ENCODE results near the gene MIR17HG. TPM values are rescaled to one million over a fixed set of nuclear protein-coding genes. Genes with fewer than 3 reads are reported as not detected.

MIR17HG gene
- total RNA-seq, 1 experiment from 2014 or later: 5.5 TPM

DNA sequence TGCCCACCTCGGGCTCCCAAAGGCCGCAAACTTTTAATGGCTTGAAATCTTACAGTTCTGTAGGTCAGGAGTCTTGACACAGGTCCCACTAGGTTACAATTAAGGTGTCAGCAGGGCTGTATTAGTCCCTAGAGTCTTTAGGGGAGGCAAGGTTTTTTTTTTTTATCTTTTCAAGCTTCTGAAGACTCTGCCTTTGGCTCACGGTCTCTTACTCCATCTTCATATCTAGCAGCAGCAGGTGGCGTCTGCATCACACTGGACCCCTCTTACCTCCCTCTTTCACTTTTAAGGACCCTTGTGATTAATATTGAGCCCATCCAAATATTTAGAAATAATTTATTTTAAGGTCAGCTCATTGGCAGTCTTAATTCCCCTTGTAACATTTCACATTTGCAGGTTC lies 11.6 kb downstream of the MIR17HG start:
- ATAC-seq (no peak), DNase-seq (no peak)
- ChIA-PET POLR2A (ENCODE audit: unreplicated experiment) (no interaction called here), CTCF (no interaction called here)
- H3K27ac ChIP-seq (ENCODE audit: low read length): no peak overlapping the region
- no TSS peak for BruUV-seq (replicated peaks)
- H3K79me2 ChIP-seq (ENCODE audit: low read length): no peaks in the 10 kb centered on the region
- no peaks in the 10 kb centered on the region for H3K4me1 ChIP-seq (ENCODE audit: insufficient read depth, low read length)
- H3K9ac ChIP-seq (ENCODE audit: low read length): no peak overlapping the region
- no peak overlapping the region for H2AFZ ChIP-seq (ENCODE audit: low read length)
- H3K4me3 ChIP-seq (ENCODE audit: low read length): no peak overlapping the region
- H3K9me3 ChIP-seq (ENCODE audit: low read length): no peaks in the 10 kb centered on the region
- H3K4me2 ChIP-seq (ENCODE audit: low read length): no peak overlapping the region
- no peaks in the 10 kb centered on the region for H3K27me3 ChIP-seq (ENCODE audit: low read length)
- no peaks in the 10 kb centered on the region for H3K9me2 ChIP-seq (replicated peaks; ENCODE audit: low read length)
- H3K36me3 ChIP-seq (ENCODE audit: low read depth, low read length): peaks cover 33% of the 10 kb centered on the region
- H4K20me1 ChIP-seq (ENCODE audit: low read length): peaks cover 33% of the 10 kb centered on the region
- H3F3A ChIP-seq (ENCODE audit: low read length, unreplicated experiment): peaks cover 4% of the 10 kb centered on the region
- intact Hi-C loops (cut with micrococcal nuclease): no loop called here
- TF ChIP-seq EZH2 (IDR thresholded peaks at IDR 0.05; ENCODE audit: low read length, unreplicated experiment) (no peak), EZH2phosphoT487 (IDR thresholded peaks at IDR 0.05; ENCODE audit: borderline replicate concordance, low read length) (no peak)
- TF ChIP-seq, protein P1, sequence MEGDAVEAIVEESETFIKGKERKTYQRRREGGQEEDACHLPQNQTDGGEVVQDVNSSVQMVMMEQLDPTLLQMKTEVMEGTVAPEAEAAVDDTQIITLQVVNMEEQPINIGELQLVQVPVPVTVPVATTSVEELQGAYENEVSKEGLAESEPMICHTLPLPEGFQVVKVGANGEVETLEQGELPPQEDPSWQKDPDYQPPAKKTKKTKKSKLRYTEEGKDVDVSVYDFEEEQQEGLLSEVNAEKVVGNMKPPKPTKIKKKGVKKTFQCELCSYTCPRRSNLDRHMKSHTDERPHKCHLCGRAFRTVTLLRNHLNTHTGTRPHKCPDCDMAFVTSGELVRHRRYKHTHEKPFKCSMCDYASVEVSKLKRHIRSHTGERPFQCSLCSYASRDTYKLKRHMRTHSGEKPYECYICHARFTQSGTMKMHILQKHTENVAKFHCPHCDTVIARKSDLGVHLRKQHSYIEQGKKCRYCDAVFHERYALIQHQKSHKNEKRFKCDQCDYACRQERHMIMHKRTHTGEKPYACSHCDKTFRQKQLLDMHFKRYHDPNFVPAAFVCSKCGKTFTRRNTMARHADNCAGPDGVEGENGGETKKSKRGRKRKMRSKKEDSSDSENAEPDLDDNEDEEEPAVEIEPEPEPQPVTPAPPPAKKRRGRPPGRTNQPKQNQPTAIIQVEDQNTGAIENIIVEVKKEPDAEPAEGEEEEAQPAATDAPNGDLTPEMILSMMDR (conservative IDR thresholded peaks at IDR 0.05; ENCODE audit: low read depth, low read length): no peak

DNA sequence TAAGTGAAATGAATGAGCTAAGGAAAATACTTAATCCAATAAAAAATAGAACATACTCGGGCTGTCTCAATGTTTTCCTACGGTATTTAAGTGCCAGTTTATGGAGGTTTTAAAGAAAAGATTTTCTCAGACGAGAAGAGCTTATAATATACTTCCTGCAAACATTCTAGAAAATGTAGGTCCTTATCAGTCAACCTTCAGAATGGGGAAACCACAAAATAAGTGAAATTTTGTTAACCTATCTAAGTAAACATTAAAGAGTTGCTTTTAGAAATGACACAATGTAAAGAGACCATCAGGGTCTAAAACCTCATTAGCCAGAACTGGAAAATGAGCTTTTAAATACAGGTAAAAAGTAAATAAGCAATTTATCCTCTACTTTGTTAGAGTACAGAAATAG lies 12.1 kb downstream of the MIR17HG start:
- Histone ChIP-seq H4K20me1 (ENCODE audit: low read length) (peaks cover 27% of the 10 kb centered on the region), H3K27ac (ENCODE audit: low read length) (no peak overlapping the region), H3K4me1 (ENCODE audit: insufficient read depth, low read length) (no peaks in the 10 kb centered on the region), H3K4me3 (ENCODE audit: low read length) (no peak overlapping the region), H3K9ac (ENCODE audit: low read length) (no peak overlapping the region), H3K27me3 (ENCODE audit: low read length) (no peaks in the 10 kb centered on the region), H3K9me3 (ENCODE audit: low read length) (no peaks in the 10 kb centered on the region), H3K9me2 (replicated peaks; ENCODE audit: low read length) (no peaks in the 10 kb centered on the region), H3K79me2 (ENCODE audit: low read length) (no peaks in the 10 kb centered on the region), H3F3A (ENCODE audit: low read length, unreplicated experiment) (no peaks in the 10 kb centered on the region), H3K4me2 (ENCODE audit: low read length) (no peak overlapping the region), H3K36me3 (ENCODE audit: low read depth, low read length) (peaks cover 28% of the 10 kb centered on the region), H2AFZ (ENCODE audit: low read length) (no peak overlapping the region)
- ATAC-seq (no peak), DNase-seq (no peak)
- ChIA-PET POLR2A (ENCODE audit: unreplicated experiment) (interaction anchor here (0.7 kb wide), 1 partner anchor 566 kb away, joined by 3 read pairs; no protein-coding TSS in a partner anchor), CTCF (no interaction called here)
- no TSS peak for BruUV-seq (replicated peaks)
- intact Hi-C loops (cut with micrococcal nuclease): no loop called here
- TF ChIP-seq EZH2 (IDR thresholded peaks at IDR 0.05; ENCODE audit: low read length, unreplicated experiment): no peak
- TF ChIP-seq, protein P1 (conservative IDR thresholded peaks at IDR 0.05; ENCODE audit: low read depth, low read length): no peak
- TF ChIP-seq EZH2phosphoT487 (IDR thresholded peaks at IDR 0.05; ENCODE audit: borderline replicate concordance, low read length): no peak

DNA sequence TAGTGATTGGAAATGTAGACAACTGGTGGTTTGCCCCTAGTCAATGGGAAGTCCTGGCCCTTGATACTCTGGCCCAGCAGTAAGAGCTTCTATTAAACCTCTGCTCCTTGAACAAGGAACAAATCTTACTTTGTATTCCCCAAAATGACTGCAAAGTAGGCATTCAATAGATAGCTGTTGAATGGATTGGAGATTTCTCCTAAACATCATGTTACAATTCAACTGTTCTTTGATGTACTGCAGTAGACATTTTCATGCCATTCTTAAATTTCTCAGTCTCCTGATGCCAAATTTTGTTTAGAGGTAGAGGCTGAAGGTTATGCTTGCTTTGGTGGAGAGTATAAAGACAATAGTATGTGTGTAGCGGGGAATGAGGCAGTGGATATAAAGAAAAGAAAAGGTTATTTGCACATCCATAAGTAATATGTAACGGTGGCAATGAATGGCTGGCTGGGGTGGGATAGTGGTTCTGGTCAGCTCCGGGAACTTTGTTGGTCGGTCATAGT lies 12.8 kb downstream of the MIR17HG start:
- no peak overlapping the region for H3K4me2 ChIP-seq (ENCODE audit: low read length)
- DNase-seq (no peak), ATAC-seq (no peak)
- no peaks in the 10 kb centered on the region for H3K9me2 ChIP-seq (replicated peaks; ENCODE audit: low read length)
- TF ChIP-seq EZH2phosphoT487 (IDR thresholded peaks at IDR 0.05; ENCODE audit: borderline replicate concordance, low read length) (no peak), EZH2 (IDR thresholded peaks at IDR 0.05; ENCODE audit: low read length, unreplicated experiment) (no peak)
- TF ChIP-seq, protein P1 (conservative IDR thresholded peaks at IDR 0.05; ENCODE audit: low read depth, low read length): no peak
- H3K27ac ChIP-seq (ENCODE audit: low read length): no peak overlapping the region
- H4K20me1 ChIP-seq (ENCODE audit: low read length): peaks cover 21% of the 10 kb centered on the region
- intact Hi-C loops (cut with micrococcal nuclease): no loop called here
- no peaks in the 10 kb centered on the region for H3K9me3 ChIP-seq (ENCODE audit: low read length)
- POLR2A ChIA-PET (ENCODE audit: unreplicated experiment): interaction anchor here (0.7 kb wide), 1 partner anchor 566 kb away, joined by 3 read pairs; no protein-coding TSS in a partner anchor
- H2AFZ ChIP-seq (ENCODE audit: low read length): no peak overlapping the region
- no peaks in the 10 kb centered on the region for H3K79me2 ChIP-seq (ENCODE audit: low read length)
- no TSS peak for BruUV-seq (replicated peaks)
- H3K4me3 ChIP-seq (ENCODE audit: low read length): no peak overlapping the region
- no peaks in the 10 kb centered on the region for H3K27me3 ChIP-seq (ENCODE audit: low read length)
- no peaks in the 10 kb centered on the region for H3K4me1 ChIP-seq (ENCODE audit: insufficient read depth, low read length)
- H3K9ac ChIP-seq (ENCODE audit: low read length): no peak overlapping the region
- peaks cover 21% of the 10 kb centered on the region for H3K36me3 ChIP-seq (ENCODE audit: low read depth, low read length)
- CTCF ChIA-PET: no interaction called here
- H3F3A ChIP-seq (ENCODE audit: low read length, unreplicated experiment): no peaks in the 10 kb centered on the region
